K562 (cell line): Measurements from ENCODE around the gene LRIT1. TPM values are rescaled to one million over a fixed set of nuclear protein-coding genes. Genes with fewer than 3 reads are reported as not detected.

ENCODE experiments used
- ATAC-seq: fragments of 200-7000 bp; cut with Tn5 transposase; 3 replicates; pipeline ENCODE4 v1.9.1; 2020; ENCODE audit warnings: moderate library complexity
- BruUV-seq: library from RNA; stranded (reverse); fragments of 400-500 nt; replicated peaks from 2 replicates; lab custom pipeline; 2021; lab: Mats Ljungman, UMichigan
- CTCF ChIA-PET: fragments of 300-600 bp; formaldehyde crosslinking; extraction: SDS; loops from one replicate; lab custom pipeline; 2021; ENCODE audit warnings: low intra/inter-chr PET ratio; lab: Yijun Ruan, JAX
- POLR2A ChIA-PET: fragments of 300-600, 350-650 bp; sonication (Branson Sonifier 250); formaldehyde crosslinking; extraction: SDS; loops from one replicate; lab custom pipeline; 2021; ENCODE audit warnings: antibody characterized with exemption, inconsistent platforms; lab: Yijun Ruan, JAX
- DNase-seq, 4 experiments: peaks; one replicate each; pipeline versions ENCODE4 v3.0.0 to v3.0.0-alpha.2; 2011 to 2018; ENCODE audit warnings: low spot score in 3 of 4, mixed read lengths in 3 of 4; ENCODE audit errors: extremely low read depth in 1 of 4
- FAIRE-seq: peaks from 2 replicates; lab custom pipeline; 2011; peaks lifted over from hg19 to GRCh38; lab: Jason Lieb, UNC
- H2AFZ ChIP-seq: 2 replicates; pipeline ENCODE4 v1.6.0; 2011; ENCODE audit warnings: low read depth, low read length, control low read depth, inconsistent platforms
- H3K27ac ChIP-seq: fragments of 200-600 bp; 3 replicates; pipeline ENCODE4 v1.8.0; 2011; ENCODE audit warnings: low read depth, mild to moderate bottlenecking, control low read depth, inconsistent platforms, low read length, moderate library complexity, mixed read lengths; ENCODE audit errors: extremely low read depth
- H3K27me3 ChIP-seq, 2 experiments: fragments of 300-600 bp in 1 of 2; 2 replicates in 1 of 2; 3 replicates in 1 of 2; pipeline versions ENCODE4 v1.6.0 to v1.8.0; 2011; ENCODE audit warnings: inconsistent platforms in 2 of 2, low read length in 2 of 2, mild to moderate bottlenecking in 1 of 2, mixed read lengths in 1 of 2, moderate library complexity in 1 of 2; ENCODE audit not compliant: control insufficient read depth in 2 of 2, insufficient read depth in 2 of 2
- H3K36me3 ChIP-seq: fragments of 300-600 bp; 3 replicates; pipeline ENCODE4 v1.8.0; 2011; ENCODE audit warnings: mild to moderate bottlenecking, low read length, inconsistent platforms; ENCODE audit not compliant: control insufficient read depth, insufficient read depth
- H3K4me1 ChIP-seq, 2 experiments: fragments of 200-600 bp in 1 of 2; replicated peaks in 1 of 2; 2 replicates in 1 of 2; 3 replicates in 1 of 2; pipeline versions ENCODE4 v1.5.1 to v1.8.0; 2011; ENCODE audit warnings: inconsistent platforms in 2 of 2, low read length in 2 of 2, mild to moderate bottlenecking in 1 of 2, mixed read lengths in 1 of 2, moderate library complexity in 1 of 2; ENCODE audit not compliant: control insufficient read depth in 2 of 2, insufficient read depth in 2 of 2
- H3K4me2 ChIP-seq: 2 replicates; pipeline ENCODE4 v1.6.1; 2011; ENCODE audit warnings: low read length, control low read depth, inconsistent platforms, mixed read lengths; ENCODE audit not compliant: insufficient read depth
- H3K4me3 ChIP-seq: fragments of 200-600 bp; sonication (generic), shearing (Covaris generic); 2 replicates; pipeline ENCODE4 v1.5.1; 2016; ENCODE audit warnings: control low read depth, inconsistent platforms
- H3K79me2 ChIP-seq: fragments of 200-600 bp; 3 replicates; pipeline ENCODE4 v1.8.0; 2011; ENCODE audit warnings: low read length, inconsistent platforms; ENCODE audit not compliant: control insufficient read depth, insufficient read depth
- H3K9ac ChIP-seq, 2 experiments: 2 replicates each; pipeline versions ENCODE4 v1.6.0 to v1.6.1; 2011; ENCODE audit warnings: low read depth in 2 of 2, low read length in 2 of 2, control low read depth in 1 of 2, inconsistent platforms in 1 of 2, mild to moderate bottlenecking in 1 of 2, mixed read lengths in 1 of 2; ENCODE audit not compliant: insufficient read depth in 1 of 2
- H3K9me1 ChIP-seq: one replicate; pipeline ENCODE4 v1.6.0; 2011; ENCODE audit warnings: inconsistent platforms, mild to moderate bottlenecking, low read length, moderate library complexity; ENCODE audit not compliant: control insufficient read depth, insufficient read depth
- H3K9me3 ChIP-seq: replicated peaks from 2 replicates; pipeline ENCODE4 v1.5.1; 2011; ENCODE audit warnings: low read depth, low read length, inconsistent platforms; ENCODE audit not compliant: control insufficient read depth, insufficient read depth
- H4K20me1 ChIP-seq: replicated peaks from 2 replicates; pipeline ENCODE4 v1.6.1; 2011; ENCODE audit warnings: low read length, inconsistent platforms, mixed read lengths; ENCODE audit not compliant: control insufficient read depth, insufficient read depth
- HNRNPLL ChIP-seq: fragments of 200-400 bp; formaldehyde crosslinking; IDR thresholded peaks from 2 replicates; pipeline ENCODE4 v1.6.1; 2017; ENCODE audit warnings: low read length, low read depth, mild to moderate bottlenecking; ENCODE audit not compliant: poor library complexity, severe bottlenecking
- KDM4B ChIP-seq, 2 experiments: fragments of 450-650 bp in 1 of 2; sonication (generic) in 1 of 2; IDR thresholded peaks; 2 replicates each; pipeline ENCODE4 v1.6.1; 2016 to 2017; ENCODE audit warnings: borderline replicate concordance in 2 of 2, antibody characterized with exemption in 1 of 2, low read depth in 1 of 2, mild to moderate bottlenecking in 1 of 2
- PRDM10 ChIP-seq: fragments of 450-650 bp; IDR thresholded peaks from 2 replicates; pipeline ENCODE4 v1.6.1; 2018; ENCODE audit not compliant: partially characterized antibody
- SAFB ChIP-seq: fragments of 200-400 bp; formaldehyde crosslinking; IDR thresholded peaks from 2 replicates; pipeline ENCODE4 v1.6.1; 2017; ENCODE audit warnings: low read depth, low read length, borderline replicate concordance
- ZNF3 ChIP-seq: fragments of 250-450 bp; sonication (Bioruptor Pico); IDR thresholded peaks from 2 replicates; pipeline ENCODE4 v1.5.0; 2021; ENCODE audit warnings: mild to moderate bottlenecking, moderate library complexity
- ZNF41 ChIP-seq: fragments of 250-450 bp; sonication (Bioruptor Pico); conservative IDR thresholded peaks from 2 replicates; pipeline ENCODE4 v1.4.0; 2020; ENCODE audit warnings: mild to moderate bottlenecking
- ZNF583 ChIP-seq: fragments of 250-450 bp; sonication (Bioruptor Pico); IDR thresholded peaks from 2 replicates; pipeline ENCODE4 v1.4.0; 2020
- WGBS: fragments of 100-300 bp; shearing (Covaris generic); methylation state at CpG from one replicate; pipeline ENCODE4 v1.1.6; 2016; ENCODE audit warnings: low coverage, mixed read lengths; ENCODE audit not compliant: insufficient coverage; ENCODE audit errors: missing lambda C conversion rate; 5-methylcytosine and 5-hydroxymethylcytosine counted together
- in situ Hi-C: fragments of 300-500 bp; cut with MboI; formaldehyde crosslinking; loops from 4 replicates; pipeline ENCODE4 v1.15.0; 2018; ENCODE audit warnings: inconsistent platforms, mixed read lengths
- intact Hi-C: fragments of 100-400 bp; cut with micrococcal nuclease; formaldehyde crosslinking; loops from 2 replicates; pipeline ENCODE4 v1.14.2; 2022
- polyA plus RNA-seq, 8 experiments: library from polyadenylated mRNA; depleted of rRNA in 4 of 8; stranded (reverse) in 5 of 8; unstranded in 3 of 8; fragments of >200 nt; fragmentation: Nextera tagmentation in 2 of 8; fragmentation: Illumina TruSeq in 1 of 8; extraction: Ambion mirVana in 2 of 8; extraction: Trizol in 1 of 8; gene quantifications; 2 replicates each; pipeline versions ENCODE4 v1.2.1 to v1.2.3, GENCODE V29; 2011 to 2014; ENCODE audit warnings: inconsistent platforms in 1 of 8, missing spikeins in 1 of 8
- total RNA-seq, 7 experiments: library from RNA; depleted of rRNA in 6 of 7; stranded (reverse); fragments of >200 nt in 6 of 7; fragmentation: Illumina TruSeq in 2 of 7; extraction: Trizol in 2 of 7; gene quantifications; 2 replicates each; pipeline versions ENCODE4 v1.2.1 to v1.2.3, GENCODE V29; 2011 to 2021; ENCODE audit warnings: low replicate concordance in 1 of 7

Gene LRIT1
- total and polyA plus RNA-seq, 9 of the 15 experiments (the other 6 are each of a cell fraction or from before 2014, with no cell fraction given): not detected

GRCh38 chr10:84236807-84237198 is 4.5 kb downstream of the LRIT1 start:
- in situ Hi-C loops: no loop called here
- no peak for FAIRE-seq
- H3K9me3 ChIP-seq: no peaks in the 10 kb centered on the region
- TF ChIP-seq SAFB (no peak), ZNF3 (CRISPR knock-in tag) (no peak), KDM4B (IDR thresholded peaks at IDR 0.05; ENCODE audit: borderline replicate concordance in 2 of 2, low read depth in 1 of 2) (no peak), HNRNPLL (no peak), ZNF41 (no peak), PRDM10 (no peak), ZNF583 (CRISPR knock-in tag) (no peak)
- TF ChIP-seq, all 486 proteins: peak for 0
- H3K9me1 ChIP-seq: no peaks in the 10 kb centered on the region
- POLR2A ChIA-PET: interaction anchor here (0.6 to 1.4 kb wide), 3 partner anchors 10 to 369 kb away, joined by 3 to 5 read pairs (median 3); no protein-coding TSS in a partner anchor
- 13% methylated on average over 6 of the region's 6 CpGs for WGBS
- H3K4me2 ChIP-seq: no peak overlapping the region
- H3K9ac ChIP-seq: no peak overlapping the region
- no peak overlapping the region for H2AFZ ChIP-seq
- no peaks in the 10 kb centered on the region for H3K36me3 ChIP-seq
- no peak overlapping the region for H3K27ac ChIP-seq
- no peak overlapping the region for H3K4me3 ChIP-seq
- H3K27me3 ChIP-seq: peaks cover 22 to 62% of the 10 kb centered on the region in 2 experiments; a peak in 4 of 5 replicates
- no TSS peak for BruUV-seq
- intact Hi-C loops: no loop called here
- CTCF ChIA-PET: no interaction called here
- H3K4me1 ChIP-seq: peaks cover 0 to 7% of the 10 kb centered on the region in 2 experiments; a peak in 2 of 5 replicates
- no peaks in the 10 kb centered on the region for H3K79me2 ChIP-seq
- H4K20me1 ChIP-seq: no peaks in the 10 kb centered on the region
- ATAC-seq (no peak), DNase-seq (no peak)
